NCI-H1930 (cell line): ENCODE measurements around the gene SLK.
A peak's percentile ranks its signal among the peaks of the same experiment; 100 is the strongest.

Source experiments
- DNase-seq, 2 experiments: peaks; one replicate each; lab custom pipeline; 2025; lab: John Stamatoyannopoulos, UW

SLK gene

GRCh38 chr10:103966671-103967447 lies at the start of gene SLK:
Gene SLK, plus strand, starts transcription at chr10:103967140. Its CDS starts 606 bp downstream, at chr10:103967746.
- peak; percentile 45 to 78 for DNase-seq

- DNase-seq, result no peak
Measured at GRCh38 chr10:103917302-103918052, 49.5 kb upstream of the SLK start.

GRCh38 chr10:103918053-103918846 lies 48.7 kb upstream of the SLK start, which contains the start of gene STN1:
Gene STN1, minus strand, starts transcription at chr10:103918184. Its CDS starts 590 bp downstream, at chr10:103917594.
- peak; percentile 82 to 83 for DNase-seq

GRCh38 chr10:103919648-103920025 lies 47.3 kb upstream of the SLK start:
- no peak for DNase-seq

- DNase-seq, result no peak
Measured at GRCh38 chr10:103921248-103921647, 45.7 kb upstream of the SLK start.

GRCh38 chr10:103921750-103922195 lies 45.2 kb upstream of the SLK start:
- DNase-seq, result no peak

GRCh38 chr10:103922659-103923058 lies 44.3 kb upstream of the SLK start:
- DNase-seq, result no peak

- no peak for DNase-seq
Measured at GRCh38 chr10:103923502-103923901, 43.4 kb upstream of the SLK start.

GRCh38 chr10:103925591-103925990 lies 41.3 kb upstream of the SLK start:
- DNase-seq, result no peak

- DNase-seq, result no peak
Measured at GRCh38 chr10:103926722-103927319, 40.1 kb upstream of the SLK start.

GRCh38 chr10:103928784-103929183 lies 38.2 kb upstream of the SLK start:
- no peak for DNase-seq

- no peak for DNase-seq
Measured at GRCh38 chr10:103929381-103929921, 37.5 kb upstream of the SLK start.

GRCh38 chr10:103930449-103930848 lies 36.5 kb upstream of the SLK start:
- no peak for DNase-seq

GRCh38 chr10:103930881-103931280 lies 36.1 kb upstream of the SLK start:
- no peak for DNase-seq

GRCh38 chr10:103931603-103932002 lies 35.3 kb upstream of the SLK start:
- DNase-seq, result no peak

GRCh38 chr10:103932271-103932670 lies 34.7 kb upstream of the SLK start:
- no peak for DNase-seq

- DNase-seq, result no peak
Measured at GRCh38 chr10:103932971-103933370, 34.0 kb upstream of the SLK start.

- DNase-seq, result no peak
Measured at GRCh38 chr10:103933557-103934121, 33.3 kb upstream of the SLK start.

GRCh38 chr10:103934308-103934707 lies 32.6 kb upstream of the SLK start:
- DNase-seq, result no peak

GRCh38 chr10:103936022-103936421 lies 30.9 kb upstream of the SLK start:
- DNase-seq, result no peak

GRCh38 chr10:103939522-103939921 lies 27.4 kb upstream of the SLK start:
- no peak for DNase-seq
